ENCODE data around the gene TWNK.

The TWNK gene
- long read RNA-seq, transcript TWNK-204 (5 exons, 946 nt) = minor isoform, 5 of 39 reads
- long read RNA-seq, transcript TWNK-201 (5 exons, 3,621 nt) = major isoform, 16 of 39 reads
- long read RNA-seq, partial matches to known transcripts = 1 of 39 reads
- long read RNA-seq, other reads (novel, unspliced or antisense) = 14 of 39 reads

DNA sequence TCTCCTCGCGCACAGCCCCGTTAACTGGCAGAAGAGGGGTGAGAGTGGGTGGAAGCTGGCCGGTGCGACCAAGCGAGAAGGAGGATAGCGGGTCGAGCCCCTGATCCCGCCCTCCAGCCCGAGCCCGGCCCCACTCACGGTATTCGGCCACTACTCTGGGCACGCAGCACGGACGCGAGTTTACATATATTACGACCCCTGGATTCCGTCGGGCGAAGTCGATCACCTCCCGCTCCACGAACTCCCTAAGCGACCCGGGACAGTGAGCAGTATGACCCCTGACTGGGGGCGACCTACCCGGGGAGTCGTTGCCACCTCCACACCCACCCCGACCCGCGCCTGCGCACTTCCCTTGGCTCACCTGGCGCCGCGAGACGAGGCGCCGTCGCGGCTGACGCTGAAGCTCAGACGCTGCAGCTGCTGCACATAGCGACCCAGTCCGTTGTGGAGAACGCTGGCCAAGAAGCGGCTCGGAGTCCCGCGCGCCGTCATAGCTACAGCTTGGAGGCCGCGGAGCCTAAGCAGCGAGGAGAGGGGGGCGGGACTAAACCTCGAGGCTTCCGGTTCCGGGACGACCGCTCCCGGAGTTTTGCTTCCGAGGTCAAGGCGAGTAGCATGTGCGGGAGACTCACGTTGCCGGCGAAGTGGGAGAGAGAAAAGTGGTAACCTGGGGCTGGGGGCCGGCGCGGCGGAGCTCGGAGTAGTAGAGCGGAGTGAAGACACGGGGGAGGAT lies at the start of gene TWNK, which contains the start of gene MRPL43:
TSS of gene TWNK (plus strand) at position 592 of the 733 bp plus-strand sequence. CDS start 668 bp downstream, outside the sequence.
TSS of gene MRPL43 (minus strand) at position 546 of the 733 bp plus-strand sequence. CDS start at position 492, 54 bp downstream.
- DNase-seq (ENCODE audit: low read depth in 1 of 2, low spot score in 1 of 2) = peak; percentile 83 to 85
- Histone ChIP-seq H3K4me3 (replicated peaks; ENCODE audit: insufficient read depth, low read length) (peak within 1 kb of the TSS; percentile 97), H3K27me3 (ENCODE audit: insufficient read depth, poor library complexity, severe bottlenecking) (no peaks in the 10 kb centered on the region), H3K27ac (replicated peaks) (peak within 1 kb of the TSS; percentile 81)
- TF ChIP-seq POLR2AphosphoS5 (IDR thresholded peaks at IDR 0.05; ENCODE audit: low read depth) = peak; percentile 83
- TF ChIP-seq GABPA (IDR thresholded peaks at IDR 0.05; ENCODE audit: low read depth) = peak; percentile 99
- TF ChIP-seq, protein P1, sequence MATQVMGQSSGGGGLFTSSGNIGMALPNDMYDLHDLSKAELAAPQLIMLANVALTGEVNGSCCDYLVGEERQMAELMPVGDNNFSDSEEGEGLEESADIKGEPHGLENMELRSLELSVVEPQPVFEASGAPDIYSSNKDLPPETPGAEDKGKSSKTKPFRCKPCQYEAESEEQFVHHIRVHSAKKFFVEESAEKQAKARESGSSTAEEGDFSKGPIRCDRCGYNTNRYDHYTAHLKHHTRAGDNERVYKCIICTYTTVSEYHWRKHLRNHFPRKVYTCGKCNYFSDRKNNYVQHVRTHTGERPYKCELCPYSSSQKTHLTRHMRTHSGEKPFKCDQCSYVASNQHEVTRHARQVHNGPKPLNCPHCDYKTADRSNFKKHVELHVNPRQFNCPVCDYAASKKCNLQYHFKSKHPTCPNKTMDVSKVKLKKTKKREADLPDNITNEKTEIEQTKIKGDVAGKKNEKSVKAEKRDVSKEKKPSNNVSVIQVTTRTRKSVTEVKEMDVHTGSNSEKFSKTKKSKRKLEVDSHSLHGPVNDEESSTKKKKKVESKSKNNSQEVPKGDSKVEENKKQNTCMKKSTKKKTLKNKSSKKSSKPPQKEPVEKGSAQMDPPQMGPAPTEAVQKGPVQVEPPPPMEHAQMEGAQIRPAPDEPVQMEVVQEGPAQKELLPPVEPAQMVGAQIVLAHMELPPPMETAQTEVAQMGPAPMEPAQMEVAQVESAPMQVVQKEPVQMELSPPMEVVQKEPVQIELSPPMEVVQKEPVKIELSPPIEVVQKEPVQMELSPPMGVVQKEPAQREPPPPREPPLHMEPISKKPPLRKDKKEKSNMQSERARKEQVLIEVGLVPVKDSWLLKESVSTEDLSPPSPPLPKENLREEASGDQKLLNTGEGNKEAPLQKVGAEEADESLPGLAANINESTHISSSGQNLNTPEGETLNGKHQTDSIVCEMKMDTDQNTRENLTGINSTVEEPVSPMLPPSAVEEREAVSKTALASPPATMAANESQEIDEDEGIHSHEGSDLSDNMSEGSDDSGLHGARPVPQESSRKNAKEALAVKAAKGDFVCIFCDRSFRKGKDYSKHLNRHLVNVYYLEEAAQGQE (IDR thresholded peaks at IDR 0.05; ENCODE audit: insufficient replicate concordance, low read depth) = no peak

DNA sequence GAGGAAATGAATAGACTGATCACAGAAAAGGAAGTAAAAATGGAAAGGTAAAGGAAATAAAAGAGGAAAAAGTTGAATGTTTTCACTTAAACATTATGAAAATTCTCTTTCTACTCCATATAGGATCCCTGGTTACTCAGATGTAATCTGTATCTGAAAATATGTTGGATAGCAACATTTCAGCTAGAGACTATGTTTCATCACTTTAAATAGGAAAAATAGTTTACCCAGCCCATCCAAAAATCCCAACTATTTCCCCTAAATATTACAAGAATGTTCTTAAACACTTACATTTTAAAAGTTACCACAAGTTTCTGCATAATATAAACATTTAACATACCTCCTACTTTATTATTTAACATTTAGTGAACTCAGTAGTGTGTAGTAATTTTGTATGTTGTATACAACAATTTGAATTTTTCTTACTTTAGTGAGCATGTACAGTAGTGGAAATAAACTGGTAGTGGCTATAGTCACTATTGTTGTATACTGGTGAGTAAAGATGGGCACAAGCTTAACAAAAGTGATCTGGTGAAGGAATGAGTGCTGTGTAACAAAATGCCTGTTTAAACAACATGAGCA lies 47.5 kb upstream of the TWNK start:
- H3K27ac ChIP-seq (replicated peaks) = no peak overlapping the region
- DNase-seq (ENCODE audit: low read depth in 1 of 2, low spot score in 1 of 2) = no peak
- no peaks in the 10 kb centered on the region for H3K27me3 ChIP-seq (ENCODE audit: insufficient read depth, poor library complexity, severe bottlenecking)
- TF ChIP-seq, protein P2, sequence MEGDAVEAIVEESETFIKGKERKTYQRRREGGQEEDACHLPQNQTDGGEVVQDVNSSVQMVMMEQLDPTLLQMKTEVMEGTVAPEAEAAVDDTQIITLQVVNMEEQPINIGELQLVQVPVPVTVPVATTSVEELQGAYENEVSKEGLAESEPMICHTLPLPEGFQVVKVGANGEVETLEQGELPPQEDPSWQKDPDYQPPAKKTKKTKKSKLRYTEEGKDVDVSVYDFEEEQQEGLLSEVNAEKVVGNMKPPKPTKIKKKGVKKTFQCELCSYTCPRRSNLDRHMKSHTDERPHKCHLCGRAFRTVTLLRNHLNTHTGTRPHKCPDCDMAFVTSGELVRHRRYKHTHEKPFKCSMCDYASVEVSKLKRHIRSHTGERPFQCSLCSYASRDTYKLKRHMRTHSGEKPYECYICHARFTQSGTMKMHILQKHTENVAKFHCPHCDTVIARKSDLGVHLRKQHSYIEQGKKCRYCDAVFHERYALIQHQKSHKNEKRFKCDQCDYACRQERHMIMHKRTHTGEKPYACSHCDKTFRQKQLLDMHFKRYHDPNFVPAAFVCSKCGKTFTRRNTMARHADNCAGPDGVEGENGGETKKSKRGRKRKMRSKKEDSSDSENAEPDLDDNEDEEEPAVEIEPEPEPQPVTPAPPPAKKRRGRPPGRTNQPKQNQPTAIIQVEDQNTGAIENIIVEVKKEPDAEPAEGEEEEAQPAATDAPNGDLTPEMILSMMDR (IDR thresholded peaks at IDR 0.05; ENCODE audit: insufficient read depth, low read length) = no peak
- TF ChIP-seq GABPA (IDR thresholded peaks at IDR 0.05; ENCODE audit: low read depth) (no peak), SPI1 (IDR thresholded peaks at IDR 0.05; ENCODE audit: borderline replicate concordance, low read depth) (no peak), POLR2AphosphoS5 (IDR thresholded peaks at IDR 0.05; ENCODE audit: low read depth) (no peak)
- TF ChIP-seq, protein P1 (IDR thresholded peaks at IDR 0.05; ENCODE audit: insufficient replicate concordance, low read depth) = no peak
- H3K4me3 ChIP-seq (replicated peaks; ENCODE audit: insufficient read depth, low read length) = no peak overlapping the region

DNA sequence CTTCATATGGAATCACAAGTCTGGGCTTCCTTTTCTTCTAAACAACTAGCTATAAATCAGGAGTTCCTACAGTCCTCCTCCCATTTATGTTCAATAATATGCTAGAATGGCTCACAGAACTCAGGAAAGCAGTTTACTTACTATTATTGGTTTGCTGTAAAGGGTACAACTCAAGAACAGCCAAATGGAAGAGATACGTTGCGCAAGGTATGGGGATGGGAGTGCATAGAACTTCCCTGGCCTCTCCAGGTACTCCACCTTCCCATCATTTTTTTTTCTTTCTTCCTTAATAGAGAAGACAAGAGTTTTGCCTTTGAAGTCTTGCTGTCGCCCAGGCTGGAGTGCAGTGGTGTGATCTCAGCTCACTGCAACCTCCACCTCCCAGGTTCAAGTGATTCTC lies 45.1 kb upstream of the TWNK start:
- no peak overlapping the region for H3K4me3 ChIP-seq (replicated peaks; ENCODE audit: insufficient read depth, low read length)
- no peaks in the 10 kb centered on the region for H3K27me3 ChIP-seq (ENCODE audit: insufficient read depth, poor library complexity, severe bottlenecking)
- no peak for TF ChIP-seq POLR2AphosphoS5 (IDR thresholded peaks at IDR 0.05; ENCODE audit: low read depth)
- TF ChIP-seq SPI1 (IDR thresholded peaks at IDR 0.05; ENCODE audit: borderline replicate concordance, low read depth) = no peak
- no peak for TF ChIP-seq GABPA (IDR thresholded peaks at IDR 0.05; ENCODE audit: low read depth)
- TF ChIP-seq, protein P1 (IDR thresholded peaks at IDR 0.05; ENCODE audit: insufficient replicate concordance, low read depth) = no peak
- TF ChIP-seq, protein P2 (IDR thresholded peaks at IDR 0.05; ENCODE audit: insufficient read depth, low read length) = no peak
- DNase-seq (ENCODE audit: low read depth in 1 of 2, low spot score in 1 of 2) = no peak
- H3K27ac ChIP-seq (replicated peaks) = no peak overlapping the region

Data from HL-60 (cell line).